NCI-H446 (cell line): ENCODE data around the gene DDX56.

ENCODE experiments used
- DNase-seq, 2 experiments: peaks; one replicate each; lab custom pipeline; 2025; lab: John Stamatoyannopoulos, UW

DDX56 gene

GRCh38 chr7:44535348-44536064, 38.2 kb downstream of the DDX56 start:
- DNase-seq: no peak

DNA sequence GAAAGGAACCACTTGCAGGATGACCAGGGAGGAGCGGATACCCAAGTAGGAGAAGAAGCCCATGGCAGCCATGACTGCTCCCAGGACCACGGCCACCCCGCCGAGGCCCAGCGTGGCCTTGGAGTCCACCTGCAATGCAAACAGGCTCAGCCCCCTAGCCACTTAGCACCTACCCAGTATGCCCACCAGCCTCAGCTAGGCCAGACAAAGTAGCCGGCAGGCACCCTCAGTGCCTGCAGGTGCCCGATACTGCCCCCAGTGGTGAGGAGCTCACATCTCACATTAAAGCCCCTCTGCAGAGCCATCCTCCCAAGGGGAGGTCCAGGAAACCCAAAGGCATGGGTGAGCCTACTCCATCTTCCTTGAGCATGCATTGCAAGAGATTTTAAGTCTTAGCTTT, 39.2 kb downstream of the DDX56 start:
- DNase-seq: peak in 1 of 2 experiments; percentile 52

GRCh38 chr7:44534087-44534486, 39.6 kb downstream of the DDX56 start:
- no peak for DNase-seq

DNA sequence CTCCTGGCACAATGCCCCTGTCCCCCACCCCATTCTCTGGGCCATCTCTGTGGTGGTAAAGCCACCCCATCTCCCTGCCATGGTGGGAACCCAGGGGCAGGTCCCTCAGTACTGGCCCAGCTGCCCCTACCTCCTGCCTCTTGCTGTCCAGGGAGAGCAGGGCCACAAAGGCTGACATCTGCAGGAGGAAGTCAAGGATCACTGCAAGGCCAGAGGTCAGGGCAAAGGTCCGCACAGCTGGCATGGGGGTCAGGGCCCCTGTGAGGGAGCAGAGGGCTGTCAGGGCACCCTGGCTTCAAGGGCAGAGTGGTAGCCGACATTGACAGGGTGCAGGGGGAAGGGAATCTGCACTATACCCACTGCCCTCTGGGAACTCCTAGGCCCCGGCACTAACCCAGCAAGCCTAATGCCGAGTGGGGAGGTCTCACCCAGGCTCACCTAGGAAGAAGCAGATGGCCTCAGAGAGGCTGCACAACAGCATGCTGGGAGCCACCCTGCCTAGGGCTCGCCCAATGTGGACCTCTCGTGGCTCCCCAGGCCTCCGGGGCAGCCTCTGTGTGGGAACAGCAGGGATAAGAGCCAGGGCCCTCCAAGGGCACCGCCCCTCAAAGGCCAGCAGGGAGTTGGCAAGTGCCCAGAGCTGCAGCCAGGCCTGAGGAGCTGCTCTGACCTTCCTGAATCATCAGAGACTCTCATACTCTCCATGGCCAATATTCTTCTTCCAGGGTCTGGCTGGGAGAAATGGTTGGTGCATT, 40.2 kb downstream of the DDX56 start:
- peak in 1 of 2 experiments; percentile 10 for DNase-seq

- DNase-seq: no peak
These were observed 42.0 kb downstream of the DDX56 start for GRCh38 chr7:44531421-44532380.

DNA sequence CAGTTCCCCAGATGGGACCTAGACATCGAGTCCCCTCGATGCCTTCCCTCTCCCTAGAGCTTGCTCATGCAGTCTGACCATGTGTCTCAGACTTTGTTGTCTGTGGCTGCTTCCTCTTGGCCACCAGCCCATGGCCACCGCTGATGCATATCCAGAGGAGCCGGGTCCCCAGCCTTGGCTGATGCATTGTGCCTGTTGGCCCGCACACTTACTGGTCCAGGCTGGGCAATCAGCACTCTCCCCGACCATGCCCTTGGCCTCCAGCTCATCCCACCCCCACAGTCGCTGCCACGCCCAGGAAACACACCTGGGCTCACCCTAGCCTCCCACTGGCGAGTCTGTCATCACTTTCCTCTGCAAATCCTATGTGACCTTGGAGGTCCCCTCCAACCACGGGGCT, 42.7 kb downstream of the DDX56 start:
- no peak for DNase-seq

DNA sequence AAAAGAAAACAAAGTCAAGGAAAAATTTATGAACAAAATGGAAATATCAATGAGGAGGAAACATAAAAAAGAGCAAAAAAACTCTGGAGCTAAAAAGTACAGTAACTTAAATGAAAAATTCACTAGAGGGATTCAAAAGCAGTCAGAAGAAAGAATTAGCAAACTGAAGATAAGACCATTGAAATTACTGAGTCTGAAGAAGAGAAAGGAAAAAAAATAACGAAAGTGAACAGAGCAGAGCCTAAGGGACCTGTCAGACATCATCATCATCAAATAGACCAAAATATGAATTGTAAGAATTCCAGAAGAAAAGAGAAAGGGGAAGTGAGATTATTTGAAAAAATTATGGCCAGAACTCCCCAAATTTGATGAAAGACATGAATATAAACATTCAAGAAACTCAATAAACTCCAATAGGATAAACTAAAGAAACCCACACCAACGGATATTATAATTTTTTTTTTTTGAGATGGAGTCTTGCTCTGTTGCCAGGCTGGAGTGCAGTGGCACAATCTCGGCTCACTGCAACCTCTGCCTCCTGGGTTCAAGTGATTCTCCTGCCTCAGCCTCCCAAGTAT, 48.8 kb downstream of the DDX56 start:
- DNase-seq: no peak

DNA sequence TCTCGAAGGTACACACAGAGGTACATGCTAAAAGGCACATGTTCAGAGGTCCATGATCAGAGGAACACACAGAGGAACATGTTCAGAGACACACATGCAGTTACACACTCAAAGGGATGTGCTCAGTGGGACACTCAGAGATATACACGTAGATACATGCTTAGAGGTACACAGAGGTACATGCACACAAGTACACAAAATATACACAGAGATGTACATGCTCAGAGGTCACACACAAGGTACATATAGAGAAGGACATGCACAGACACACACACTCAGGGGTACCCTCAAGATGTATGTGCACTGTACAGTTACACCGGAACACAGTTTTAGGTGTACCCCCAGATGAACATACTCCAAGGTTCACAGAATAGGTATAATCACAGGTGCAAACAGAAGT, 51.4 kb downstream of the DDX56 start:
- no peak for DNase-seq

DNA sequence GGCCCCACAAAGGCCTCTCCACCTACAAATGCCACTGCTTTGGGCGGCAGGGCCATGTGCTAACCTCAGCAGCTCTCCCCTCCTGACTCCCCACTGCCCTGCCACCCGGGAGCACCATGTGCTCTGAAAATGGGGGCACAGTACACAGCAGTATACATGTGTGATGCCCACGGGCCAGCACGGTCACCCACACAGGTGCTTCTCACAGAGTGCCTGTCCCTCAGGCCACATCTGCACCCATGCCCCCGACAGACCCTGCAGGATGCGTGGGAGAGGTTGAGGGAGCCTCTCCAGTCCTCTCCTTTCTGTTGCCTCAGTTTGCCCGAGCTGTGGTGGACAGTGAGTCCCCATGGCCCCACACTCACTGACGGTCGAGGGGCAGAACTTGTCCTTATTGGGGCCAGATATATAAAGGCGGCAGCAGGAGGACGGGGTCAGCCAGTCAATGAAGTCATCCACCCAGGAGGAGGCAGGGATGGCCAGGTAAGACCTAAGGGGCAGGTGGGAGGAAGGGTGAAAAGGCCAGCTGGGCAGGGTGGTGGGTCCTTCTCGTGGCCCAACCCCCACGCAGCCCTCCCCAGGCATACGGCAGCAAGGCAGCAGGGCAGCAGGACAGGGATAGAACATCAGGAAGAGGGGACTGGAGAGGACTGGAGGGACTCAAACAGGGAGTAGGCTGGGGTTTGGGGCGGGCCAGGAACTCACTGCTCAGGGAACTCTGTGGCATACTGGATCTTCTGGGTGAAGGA, 52.2 kb downstream of the DDX56 start:
- no peak for DNase-seq

GRCh38 chr7:44520574-44520973, 53.1 kb downstream of the DDX56 start:
- DNase-seq: no peak

GRCh38 chr7:44519546-44519945, 54.2 kb downstream of the DDX56 start:
- DNase-seq: no peak

DNA sequence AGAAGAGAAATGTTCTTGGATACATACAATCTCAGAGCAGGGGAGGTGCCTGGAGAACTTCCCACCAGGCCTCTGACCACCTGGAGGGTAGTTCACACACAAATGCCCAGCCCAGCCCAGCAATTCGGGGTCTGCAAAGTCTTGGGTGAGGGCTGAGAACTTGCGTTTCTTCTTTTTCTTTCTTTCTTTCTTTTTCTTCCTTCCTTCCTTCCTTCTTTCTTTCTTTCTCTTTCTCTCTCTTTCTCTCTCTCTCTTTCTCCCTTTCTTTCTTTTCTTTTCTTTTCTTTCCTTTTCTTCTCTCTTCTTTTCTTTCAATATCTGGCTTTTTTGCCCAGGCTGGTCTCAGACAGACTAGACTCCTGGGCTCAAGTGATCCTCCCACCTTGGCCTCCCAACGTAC, 54.9 kb downstream of the DDX56 start:
- no peak for DNase-seq

GRCh38 chr7:44517175-44517574, 56.5 kb downstream of the DDX56 start:
- DNase-seq: no peak
